Endothelial cell of umbilical vein (primary cell): Measurements from ENCODE around the gene NDUFAF8. TPM values are rescaled to one million over a fixed set of nuclear protein-coding genes. Genes with fewer than 3 reads are reported as not detected.

Source experiments
- BruUV-seq: library from RNA; stranded (reverse); fragments of 400-500 nt; replicated peaks from 2 replicates; lab custom pipeline; 2021; lab: Mats Ljungman, UMichigan
- CTCF ChIA-PET: fragments of 300-600, 350-600 bp; sonication (Branson Sonifier 250); formaldehyde crosslinking; loops from one replicate; lab custom pipeline; 2021; ENCODE audit warnings: antibody characterized with exemption, inconsistent platforms; lab: Charles Lee
- POLR2A ChIA-PET: fragments of 300-600, 350-600 bp; sonication (Branson Sonifier 250); formaldehyde crosslinking; loops from one replicate; lab custom pipeline; 2021; ENCODE audit warnings: antibody characterized with exemption, inconsistent platforms; lab: Charles Lee
- DNase-seq: peaks from one replicate; pipeline ENCODE4 v3.0.0-alpha.2; 2011; ENCODE audit warnings: low read depth, low spot score
- FAIRE-seq: peaks from 2 replicates; lab custom pipeline; 2011; peaks lifted over from hg19 to GRCh38; lab: Jason Lieb, UNC
- H2AFZ ChIP-seq: 2 replicates; pipeline ENCODE4 v1.6.0; 2012; ENCODE audit warnings: low read depth, low read length, control low read depth, inconsistent platforms
- H3K27ac ChIP-seq: 2 replicates; pipeline ENCODE4 v1.5.1; 2011; ENCODE audit warnings: low read depth, mild to moderate bottlenecking, control low read depth, low read length, moderate library complexity; ENCODE audit not compliant: insufficient read depth
- H3K27me3 ChIP-seq, 2 experiments: 2 replicates each; pipeline versions ENCODE4 v1.6.0 to v1.6.1; 2011; ENCODE audit warnings: low read length in 2 of 2, mixed read lengths in 1 of 2; ENCODE audit not compliant: control insufficient read depth in 2 of 2, insufficient read depth in 2 of 2
- H3K36me3 ChIP-seq, 2 experiments: 2 replicates in 1 of 2; 3 replicates in 1 of 2; pipeline ENCODE4 v1.5.1; 2011; ENCODE audit warnings: low read length in 2 of 2, mild to moderate bottlenecking in 1 of 2, moderate library complexity in 1 of 2; ENCODE audit not compliant: control insufficient read depth in 2 of 2, insufficient read depth in 2 of 2; ENCODE audit errors: extremely low read depth in 1 of 2
- H3K4me1 ChIP-seq: 3 replicates; pipeline ENCODE4 v1.5.1; 2011; ENCODE audit warnings: mild to moderate bottlenecking, low read length; ENCODE audit not compliant: control insufficient read depth, insufficient read depth; ENCODE audit errors: extremely low read depth
- H3K4me2 ChIP-seq: 2 replicates; pipeline ENCODE4 v1.6.1; 2011; ENCODE audit warnings: low read length, control low read depth, mixed read lengths; ENCODE audit not compliant: insufficient read depth
- H3K4me3 ChIP-seq, 3 experiments: fragments of 200-600 bp in 1 of 3; sonication (generic), shearing (Covaris generic) in 1 of 3; replicated peaks in 1 of 3; 2 replicates each; pipeline ENCODE4 v1.5.1; 2011 to 2016; ENCODE audit warnings: control low read depth in 3 of 3, low read length in 3 of 3, mild to moderate bottlenecking in 2 of 3, inconsistent platforms in 1 of 3, low read depth in 1 of 3, moderate library complexity in 1 of 3; ENCODE audit not compliant: insufficient read depth in 1 of 3
- H3K79me2 ChIP-seq: 2 replicates; pipeline ENCODE4 v1.6.0; 2012; ENCODE audit warnings: low read length, inconsistent platforms; ENCODE audit not compliant: control insufficient read depth, insufficient read depth
- H3K9ac ChIP-seq: replicated peaks from 2 replicates; pipeline ENCODE3; 2011; ENCODE audit warnings: low read length, control low read depth; ENCODE audit not compliant: insufficient read depth; ENCODE audit errors: extremely low read depth
- H3K9me1 ChIP-seq: replicated peaks from 3 replicates; pipeline ENCODE4 v1.6.0; 2011; ENCODE audit warnings: mild to moderate bottlenecking, low read length; ENCODE audit not compliant: control insufficient read depth, insufficient read depth; ENCODE audit errors: extremely low read depth
- H3K9me3 ChIP-seq: replicated peaks from 2 replicates; pipeline ENCODE4 v1.5.1; 2012; ENCODE audit warnings: low read length, inconsistent platforms; ENCODE audit not compliant: control insufficient read depth, insufficient read depth
- H4K20me1 ChIP-seq: replicated peaks from 2 replicates; pipeline ENCODE3; 2011; ENCODE audit warnings: mild to moderate bottlenecking, low read length; ENCODE audit not compliant: control insufficient read depth, insufficient read depth; ENCODE audit errors: extremely low read depth
- CTCF ChIP-seq, 2 donors: IDR thresholded peaks; 1 replicate in 1 of 2; 2 replicates in 1 of 2; pipeline ENCODE4 v1.5.1; 2011; ENCODE audit warnings: low read length in 2 of 2, mild to moderate bottlenecking in 2 of 2, moderate library complexity in 2 of 2, control low read depth in 1 of 2, inconsistent platforms in 1 of 2, low read depth in 1 of 2; ENCODE audit not compliant: insufficient read depth in 1 of 2; ENCODE audit errors: extremely low read depth in 1 of 2
- EZH2 ChIP-seq: IDR thresholded peaks from 2 replicates; pipeline ENCODE4 v1.6.1; 2012; ENCODE audit warnings: borderline replicate concordance, low read depth, mild to moderate bottlenecking, moderate library complexity, low read length, inconsistent platforms; ENCODE audit not compliant: severe bottlenecking
- FOS ChIP-seq: IDR thresholded peaks from 2 replicates; pipeline ENCODE4 v1.6.1; 2011; ENCODE audit warnings: mild to moderate bottlenecking, low read length, moderate library complexity, borderline replicate concordance; ENCODE audit not compliant: insufficient read depth
- GATA2 ChIP-seq: IDR thresholded peaks from 2 replicates; pipeline ENCODE4 v1.7.0; 2011; ENCODE audit warnings: low read depth, mild to moderate bottlenecking, moderate library complexity, mixed read lengths, low read length; ENCODE audit not compliant: insufficient read length, insufficient read depth
- JUN ChIP-seq: IDR thresholded peaks from 2 replicates; pipeline ENCODE4 v1.6.1; 2011; ENCODE audit warnings: borderline replicate concordance, low read depth; ENCODE audit not compliant: insufficient read length, insufficient read depth
- MYC ChIP-seq: IDR thresholded peaks from one replicate; pipeline ENCODE4 v1.6.1; 2011; ENCODE audit warnings: mild to moderate bottlenecking, low read depth, low read length
- POLR2A ChIP-seq: IDR thresholded peaks from 2 replicates; pipeline ENCODE4 v1.6.1; 2012; ENCODE audit warnings: low read depth, mild to moderate bottlenecking, control low read depth, low read length
- POLR2AphosphoS5 ChIP-seq: IDR thresholded peaks from 2 replicates; pipeline ENCODE4 v1.6.1; 2012; ENCODE audit warnings: low read depth, mild to moderate bottlenecking, control low read depth, low read length, moderate library complexity; ENCODE audit not compliant: insufficient read depth
- dilution Hi-C: fragments of 300-500 bp; cut with MboI; formaldehyde crosslinking; loops from one replicate; pipeline ENCODE4 v1.15.0; 2019; ENCODE audit warnings: low sequenced_read_pairs; ENCODE audit not compliant: extremely low pct_ligation_motif_present
- intact Hi-C: fragments of 100-400 bp; cut with micrococcal nuclease; formaldehyde crosslinking; loops from one replicate; pipeline ENCODE4 v1.10.0; 2022
- polyA plus RNA-seq, 4 experiments: library from polyadenylated mRNA; depleted of rRNA in 3 of 4; stranded (reverse) in 3 of 4; unstranded in 1 of 4; fragments of >200 nt; gene quantifications; 2 replicates each; pipeline versions ENCODE4 v1.2.1 to v1.2.3, GENCODE V29; 2011 to 2012; ENCODE audit warnings: missing spikeins in 1 of 4
- total RNA-seq: library from RNA; stranded (reverse); gene quantifications from 2 replicates; pipeline ENCODE4 v1.2.3, GENCODE V29; 2021
- TF ChIP-seq, protein P1 (sequence below): IDR thresholded peaks from 2 replicates; pipeline ENCODE4 v1.6.1; 2011; ENCODE audit not compliant: insufficient read depth, insufficient read length

Gene NDUFAF8
- total and polyA plus RNA-seq, 2 donors (not counting 3 experiments of a cell fraction or from before 2014, with no cell fraction given), result 61.5 to 83.9 TPM

DNA sequence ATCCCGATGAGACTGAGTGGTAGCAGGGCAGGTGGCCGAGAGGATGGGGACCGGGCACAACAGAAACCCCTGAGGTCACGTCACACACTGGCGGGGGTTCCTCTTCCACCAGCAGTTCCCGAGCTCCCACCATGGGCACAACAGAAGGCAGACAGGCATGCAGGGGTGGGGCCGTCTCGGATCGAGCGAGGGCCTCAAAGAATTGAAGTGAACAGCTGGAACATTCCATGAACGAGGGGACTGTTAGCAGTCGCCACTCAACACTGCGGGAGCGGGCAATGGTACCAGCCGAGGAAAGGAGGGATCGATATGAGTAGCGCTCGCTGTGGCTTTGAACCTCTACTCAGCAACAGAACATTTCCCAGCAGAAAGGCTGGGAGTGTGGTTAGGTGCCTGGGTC, 21.6 kb upstream of the NDUFAF8 start:
- Histone ChIP-seq H3K27me3 (no peaks in the 10 kb centered on the region), H3K9ac (no peak overlapping the region), H3K9me3 (no peaks in the 10 kb centered on the region), H3K36me3 (no peaks in the 10 kb centered on the region), H3K9me1 (no peaks in the 10 kb centered on the region), H3K4me2 (no peak overlapping the region), H4K20me1 (no peaks in the 10 kb centered on the region), H3K4me1 (peaks cover 9% of the 10 kb centered on the region), H3K27ac (no peak overlapping the region), H3K79me2 (peaks cover 4% of the 10 kb centered on the region), H3K4me3 (no peak overlapping the region), H2AFZ (no peak overlapping the region)
- no peak for DNase-seq
- TF ChIP-seq EZH2, result no peak
- no peak for TF ChIP-seq GATA2
- TF ChIP-seq, protein P1, sequence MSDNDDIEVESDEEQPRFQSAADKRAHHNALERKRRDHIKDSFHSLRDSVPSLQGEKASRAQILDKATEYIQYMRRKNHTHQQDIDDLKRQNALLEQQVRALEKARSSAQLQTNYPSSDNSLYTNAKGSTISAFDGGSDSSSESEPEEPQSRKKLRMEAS, result no peak
- TF ChIP-seq POLR2AphosphoS5, result no peak
- no peak for TF ChIP-seq FOS
- no peak for TF ChIP-seq CTCF (IDR thresholded peaks at IDR 0.05; ENCODE audit: extremely low read depth in 1 of 2, insufficient read depth in 1 of 2, low read depth in 1 of 2, low read length in 2 of 2)
- TF ChIP-seq JUN, result no peak
- TF ChIP-seq MYC, result no peak
- TF ChIP-seq POLR2A, result no peak
- ChIA-PET POLR2A (no interaction called here), CTCF (no interaction called here)
- no peak for FAIRE-seq
- dilution Hi-C loops, result no loop called here
- no TSS peak for BruUV-seq
- intact Hi-C loops, result no loop called here
